ENCODE results near the gene GPR153.

Gene GPR153

DNA sequence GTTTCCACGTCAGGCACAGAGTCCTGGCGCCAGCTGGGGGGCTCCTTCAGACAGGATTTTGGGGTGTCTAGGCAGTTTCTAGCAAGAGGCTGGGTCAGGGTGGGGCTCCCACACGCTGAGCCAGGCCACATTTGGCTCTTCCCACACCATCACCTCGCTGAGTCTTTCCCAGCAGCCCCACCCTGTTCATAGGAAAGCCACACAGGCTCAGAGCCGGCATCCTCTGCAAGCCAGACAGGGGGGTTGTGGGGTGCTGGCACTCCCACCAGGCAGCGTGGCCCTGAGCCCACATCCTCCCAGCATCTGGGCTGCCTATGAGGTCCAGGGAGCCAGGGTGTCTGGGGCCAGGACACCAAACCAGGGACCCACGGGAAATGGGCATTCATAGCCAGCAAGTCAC is 2.8 kb upstream of the GPR153 start:
- no peak overlapping the region for H3K9ac ChIP-seq (ENCODE audit: low read depth, low read length)

GRCh38 chr1:6262555-6263420 is 1.9 kb upstream of the GPR153 start:
- no peak overlapping the region for H3K4me3 ChIP-seq (ENCODE audit: low read depth, low read length)
- peaks cover 2% of the 10 kb centered on the region for H3K4me1 ChIP-seq (ENCODE audit: control insufficient read depth, insufficient read depth, low read length)
- H3K9me3 ChIP-seq (ENCODE audit: control insufficient read depth, insufficient read depth, low read length), result no peaks in the 10 kb centered on the region
- no peak overlapping the region for H3K9ac ChIP-seq (ENCODE audit: low read depth, low read length)
- peaks cover 13% of the 10 kb centered on the region for H3K27me3 ChIP-seq (ENCODE audit: control insufficient read depth, insufficient read depth, low read length)
- H3K36me3 ChIP-seq (ENCODE audit: control insufficient read depth, insufficient read depth, low read length), result no peaks in the 10 kb centered on the region

More for the DNA sequence above, 2.8 kb upstream of the GPR153 start:
- Histone ChIP-seq H3K9me3 (ENCODE audit: control insufficient read depth, insufficient read depth, low read length) (no peaks in the 10 kb centered on the region), H3K27me3 (ENCODE audit: control insufficient read depth, insufficient read depth, low read length) (peaks cover 13% of the 10 kb centered on the region), H3K4me3 (ENCODE audit: low read depth, low read length) (no peak overlapping the region), H3K4me1 (ENCODE audit: control insufficient read depth, insufficient read depth, low read length) (peaks cover 2% of the 10 kb centered on the region), H3K36me3 (ENCODE audit: control insufficient read depth, insufficient read depth, low read length) (no peaks in the 10 kb centered on the region)

DNA sequence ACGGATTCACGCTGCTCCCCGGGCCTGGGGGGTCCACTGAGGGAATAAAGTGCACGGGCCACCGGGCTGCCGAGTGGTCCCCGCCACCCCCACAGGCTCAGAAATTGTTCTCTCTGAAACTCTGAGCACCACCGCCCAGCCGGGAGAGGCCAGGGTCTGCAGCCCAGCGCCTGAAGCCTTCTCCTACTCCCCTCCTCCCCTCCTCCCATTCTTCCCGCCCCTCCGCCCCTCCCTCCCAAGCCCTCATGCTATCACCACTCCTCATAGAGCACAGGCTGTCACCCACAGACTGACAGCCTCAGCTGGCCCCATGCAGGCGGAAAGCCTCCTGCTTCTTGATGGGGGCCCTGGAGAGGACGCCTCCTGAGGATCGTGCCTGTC is 707 bp upstream of the GPR153 start:
- H3K27me3 ChIP-seq (ENCODE audit: control insufficient read depth, insufficient read depth, low read length), result peaks cover 13% of the 10 kb centered on the region
- peak overlapping the region; percentile 32 for H3K4me3 ChIP-seq (ENCODE audit: low read depth, low read length)
- H3K9ac ChIP-seq (ENCODE audit: low read depth, low read length), result no peak overlapping the region
- peaks cover 2% of the 10 kb centered on the region for H3K4me1 ChIP-seq (ENCODE audit: control insufficient read depth, insufficient read depth, low read length)
- no peaks in the 10 kb centered on the region for H3K36me3 ChIP-seq (ENCODE audit: control insufficient read depth, insufficient read depth, low read length)
- H3K9me3 ChIP-seq (ENCODE audit: control insufficient read depth, insufficient read depth, low read length), result no peaks in the 10 kb centered on the region

DNA sequence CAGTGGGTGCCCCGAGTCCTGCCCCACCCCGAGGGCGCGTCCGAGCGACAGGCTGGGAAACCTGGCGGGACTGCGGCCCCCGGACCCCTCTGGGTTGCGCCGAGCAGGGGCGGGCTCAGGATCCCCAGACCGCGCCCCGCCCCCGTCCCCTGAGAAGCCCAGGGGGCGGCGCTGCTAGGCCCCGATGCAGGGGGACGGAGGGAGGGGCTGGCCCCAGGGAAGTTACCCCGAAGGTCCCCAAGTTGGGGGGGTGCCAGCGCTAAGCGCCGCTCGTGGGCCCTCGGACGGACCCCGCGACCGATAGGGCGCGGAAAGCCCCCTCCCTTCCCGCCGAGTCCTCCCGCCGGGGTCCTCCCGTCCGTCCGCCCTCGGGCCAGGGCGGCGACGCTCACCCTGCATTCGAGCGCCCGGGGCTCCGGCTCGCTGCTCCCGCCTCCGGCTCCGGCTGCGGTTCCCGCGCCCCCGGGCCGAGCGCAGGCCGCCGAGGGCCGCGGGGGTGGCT is 414 bp downstream of the GPR153 start:
- Histone ChIP-seq H3K27me3 (ENCODE audit: control insufficient read depth, insufficient read depth, low read length) (peaks cover 13% of the 10 kb centered on the region), H3K9me3 (ENCODE audit: control insufficient read depth, insufficient read depth, low read length) (no peaks in the 10 kb centered on the region), H3K9ac (ENCODE audit: low read depth, low read length) (no peak overlapping the region), H3K36me3 (ENCODE audit: control insufficient read depth, insufficient read depth, low read length) (no peaks in the 10 kb centered on the region), H3K4me3 (ENCODE audit: low read depth, low read length) (peak overlapping the region; percentile 50), H3K4me1 (ENCODE audit: control insufficient read depth, insufficient read depth, low read length) (peaks cover 2% of the 10 kb centered on the region)

GRCh38 chr1:6259491-6260362 is 1.2 kb downstream of the GPR153 start:
- H3K9me3 ChIP-seq (ENCODE audit: control insufficient read depth, insufficient read depth, low read length), result no peaks in the 10 kb centered on the region
- H3K36me3 ChIP-seq (ENCODE audit: control insufficient read depth, insufficient read depth, low read length), result no peaks in the 10 kb centered on the region
- peak overlapping the region; percentile 50 for H3K4me3 ChIP-seq (ENCODE audit: low read depth, low read length)
- H3K27me3 ChIP-seq (ENCODE audit: control insufficient read depth, insufficient read depth, low read length), result peaks cover 13% of the 10 kb centered on the region
- H3K4me1 ChIP-seq (ENCODE audit: control insufficient read depth, insufficient read depth, low read length), result peaks cover 2% of the 10 kb centered on the region
- H3K9ac ChIP-seq (ENCODE audit: low read depth, low read length), result no peak overlapping the region

DNA sequence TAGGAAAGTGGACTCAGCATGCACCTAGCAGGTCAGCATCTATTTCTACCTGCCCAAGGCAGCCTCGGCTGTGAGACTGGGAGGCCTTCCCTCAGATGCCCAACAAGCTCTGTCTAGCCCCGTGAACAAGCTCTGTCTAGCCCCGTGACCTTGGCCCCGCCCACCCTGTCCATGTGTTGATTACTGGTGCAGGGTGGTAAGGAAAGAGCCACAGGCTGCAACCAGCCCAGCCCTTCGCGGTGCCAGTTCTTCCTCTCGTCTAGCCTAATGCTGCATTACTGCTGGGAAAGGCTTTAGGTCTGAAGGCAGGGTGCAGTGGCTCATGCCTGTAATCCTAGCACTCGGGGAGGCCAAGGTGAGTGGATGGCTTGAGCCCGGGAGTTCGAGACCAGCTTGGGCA is 2.2 kb downstream of the GPR153 start:
- H3K27me3 ChIP-seq (ENCODE audit: control insufficient read depth, insufficient read depth, low read length), result peaks cover 13% of the 10 kb centered on the region
- no peak overlapping the region for H3K9ac ChIP-seq (ENCODE audit: low read depth, low read length)
- no peaks in the 10 kb centered on the region for H3K9me3 ChIP-seq (ENCODE audit: control insufficient read depth, insufficient read depth, low read length)
- H3K4me1 ChIP-seq (ENCODE audit: control insufficient read depth, insufficient read depth, low read length), result peaks cover 2% of the 10 kb centered on the region
- H3K36me3 ChIP-seq (ENCODE audit: control insufficient read depth, insufficient read depth, low read length), result peaks cover 3% of the 10 kb centered on the region
- H3K4me3 ChIP-seq (ENCODE audit: low read depth, low read length), result no peak overlapping the region

GRCh38 chr1:6257541-6258069 is 3.3 kb downstream of the GPR153 start:
- Histone ChIP-seq H3K27me3 (ENCODE audit: control insufficient read depth, insufficient read depth, low read length) (peaks cover 13% of the 10 kb centered on the region), H3K9me3 (ENCODE audit: control insufficient read depth, insufficient read depth, low read length) (no peaks in the 10 kb centered on the region), H3K4me1 (ENCODE audit: control insufficient read depth, insufficient read depth, low read length) (peaks cover 2% of the 10 kb centered on the region), H3K36me3 (ENCODE audit: control insufficient read depth, insufficient read depth, low read length) (peaks cover 6% of the 10 kb centered on the region), H3K9ac (ENCODE audit: low read depth, low read length) (no peak overlapping the region), H3K4me3 (ENCODE audit: low read depth, low read length) (no peak overlapping the region)

DNA sequence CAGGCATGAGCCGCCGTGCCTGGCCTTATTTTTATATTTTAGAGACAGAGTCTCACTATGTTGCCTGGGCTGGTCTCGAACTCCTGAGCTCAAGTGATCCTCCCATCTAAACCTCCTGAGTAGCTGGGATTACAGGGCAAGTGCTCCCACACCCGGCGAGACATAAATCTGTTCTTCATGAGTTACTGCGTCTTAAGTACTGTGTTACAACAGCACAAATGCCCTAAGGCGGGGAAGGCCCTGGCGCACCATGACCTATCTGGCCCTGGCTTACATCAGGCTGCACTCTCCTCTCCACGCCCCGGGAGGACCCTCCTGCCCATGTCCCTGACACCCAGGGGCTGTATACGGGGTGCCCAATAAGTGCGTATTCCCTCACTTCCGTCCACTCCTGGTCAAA is 4.3 kb downstream of the GPR153 start:
- Histone ChIP-seq H3K9me3 (ENCODE audit: control insufficient read depth, insufficient read depth, low read length) (no peaks in the 10 kb centered on the region), H3K4me3 (ENCODE audit: low read depth, low read length) (no peak overlapping the region), H3K9ac (ENCODE audit: low read depth, low read length) (no peak overlapping the region), H3K4me1 (ENCODE audit: control insufficient read depth, insufficient read depth, low read length) (peaks cover 2% of the 10 kb centered on the region), H3K36me3 (ENCODE audit: control insufficient read depth, insufficient read depth, low read length) (peaks cover 6% of the 10 kb centered on the region), H3K27me3 (ENCODE audit: control insufficient read depth, insufficient read depth, low read length) (peaks cover 13% of the 10 kb centered on the region)

- Histone ChIP-seq H3K4me1 (ENCODE audit: control insufficient read depth, insufficient read depth, low read length) (peaks cover 3% of the 10 kb centered on the region), H3K9me3 (ENCODE audit: control insufficient read depth, insufficient read depth, low read length) (no peaks in the 10 kb centered on the region), H3K27me3 (ENCODE audit: control insufficient read depth, insufficient read depth, low read length) (peaks cover 28% of the 10 kb centered on the region), H3K9ac (ENCODE audit: low read depth, low read length) (no peak overlapping the region), H3K4me3 (ENCODE audit: low read depth, low read length) (no peak overlapping the region), H3K36me3 (ENCODE audit: control insufficient read depth, insufficient read depth, low read length) (peaks cover 6% of the 10 kb centered on the region)
Measured at GRCh38 chr1:6254691-6255090, 6.2 kb downstream of the GPR153 start.

GRCh38 chr1:6253380-6253779 is 7.5 kb downstream of the GPR153 start:
- no peak overlapping the region for H3K4me3 ChIP-seq (ENCODE audit: low read depth, low read length)
- H3K9ac ChIP-seq (ENCODE audit: low read depth, low read length), result no peak overlapping the region
- peaks cover 25% of the 10 kb centered on the region for H3K27me3 ChIP-seq (ENCODE audit: control insufficient read depth, insufficient read depth, low read length)
- no peaks in the 10 kb centered on the region for H3K9me3 ChIP-seq (ENCODE audit: control insufficient read depth, insufficient read depth, low read length)
- H3K36me3 ChIP-seq (ENCODE audit: control insufficient read depth, insufficient read depth, low read length), result peaks cover 6% of the 10 kb centered on the region
- H3K4me1 ChIP-seq (ENCODE audit: control insufficient read depth, insufficient read depth, low read length), result peaks cover 2% of the 10 kb centered on the region

- Histone ChIP-seq H3K4me1 (ENCODE audit: control insufficient read depth, insufficient read depth, low read length) (peaks cover 2% of the 10 kb centered on the region), H3K9me3 (ENCODE audit: control insufficient read depth, insufficient read depth, low read length) (no peaks in the 10 kb centered on the region), H3K27me3 (ENCODE audit: control insufficient read depth, insufficient read depth, low read length) (peaks cover 35% of the 10 kb centered on the region)
Measured at GRCh38 chr1:6252374-6252710, 8.6 kb downstream of the GPR153 start.

More at GRCh38 chr1:6252374-6252710, 8.6 kb downstream of the GPR153 start:
- no peak overlapping the region for H3K4me3 ChIP-seq (ENCODE audit: low read depth, low read length)
- H3K36me3 ChIP-seq (ENCODE audit: control insufficient read depth, insufficient read depth, low read length), result peaks cover 6% of the 10 kb centered on the region
- no peak overlapping the region for H3K9ac ChIP-seq (ENCODE audit: low read depth, low read length)
